ENCODE results near the gene HSD17B10.
"Not testable (repeated sequence)": the region's sequence is repeated elsewhere in the genome, so short reads cannot be mapped to it uniquely, and the experiment has no call there.

The HSD17B10 gene

DNA sequence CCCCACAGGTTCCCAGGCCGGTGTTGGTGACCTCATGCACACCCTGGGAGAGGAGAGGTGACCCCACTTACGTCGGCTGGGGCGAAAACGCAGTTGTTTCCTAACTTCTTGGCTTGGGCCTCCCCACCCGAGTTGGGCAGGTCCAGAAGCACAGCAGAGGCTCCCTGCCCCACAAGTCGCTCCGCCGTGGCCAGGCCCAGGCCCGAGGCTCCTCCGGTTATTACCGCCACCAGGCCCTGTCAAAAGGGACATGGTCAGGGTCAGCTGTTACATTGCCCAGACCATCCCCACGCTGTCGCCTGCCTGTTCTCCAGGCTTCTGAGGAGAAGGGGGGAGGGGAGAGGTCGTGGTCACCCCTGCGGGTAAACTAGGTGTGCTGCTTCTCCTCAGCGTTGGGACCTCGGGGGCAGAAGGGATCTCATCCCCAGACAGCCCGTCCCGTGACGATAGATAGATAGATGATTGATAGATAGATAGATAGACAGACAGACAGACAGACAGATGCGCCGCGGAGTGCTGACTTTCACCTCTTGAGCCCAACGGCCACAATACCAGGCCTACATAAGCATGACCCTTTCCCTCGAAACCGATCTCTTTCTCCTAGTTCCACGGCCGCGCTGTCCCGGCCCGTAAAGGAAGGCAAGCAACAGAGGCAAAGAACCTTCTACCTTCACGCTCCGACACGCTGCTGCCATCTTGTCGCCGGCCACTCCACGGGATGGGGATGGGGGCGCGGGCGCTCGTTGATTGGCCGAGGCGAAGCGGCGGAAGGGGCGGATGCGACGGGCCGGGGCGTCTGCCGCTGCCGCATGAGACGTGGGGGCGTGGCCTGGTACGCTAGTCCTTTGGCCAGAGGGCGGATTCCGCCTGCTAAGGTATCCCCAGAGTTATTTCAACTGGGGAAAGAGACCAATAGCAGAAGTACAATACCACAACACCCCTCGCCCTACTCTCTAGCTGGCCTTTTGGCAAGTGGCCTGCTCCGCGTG lies at the start of gene HSD17B10:
TSS of gene HSD17B10 (minus strand) at position 720 of the 989 bp plus-strand sequence. CDS start at position 695, 25 bp downstream.
- FAIRE-seq = no peak

DNA sequence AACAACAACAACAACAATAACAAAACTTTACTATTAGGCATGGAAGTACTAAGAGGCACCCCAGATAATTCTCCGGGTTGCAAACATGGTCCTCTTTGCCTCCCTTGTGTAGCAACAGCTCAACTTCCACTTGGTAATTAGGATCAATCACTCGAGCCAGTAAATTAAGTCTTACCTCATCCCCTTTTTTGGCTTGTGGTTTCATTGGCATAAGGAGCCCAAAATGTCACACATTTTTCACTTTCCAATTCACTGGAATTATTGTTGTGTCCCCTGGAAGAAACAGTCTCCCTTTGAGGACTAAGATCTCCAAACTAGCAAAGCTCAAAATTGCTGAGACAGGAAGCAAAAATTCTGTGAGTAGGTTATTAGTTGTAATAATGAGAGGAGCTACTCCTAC lies 49.2 kb upstream of the HSD17B10 start:
- no peak for FAIRE-seq

DNA sequence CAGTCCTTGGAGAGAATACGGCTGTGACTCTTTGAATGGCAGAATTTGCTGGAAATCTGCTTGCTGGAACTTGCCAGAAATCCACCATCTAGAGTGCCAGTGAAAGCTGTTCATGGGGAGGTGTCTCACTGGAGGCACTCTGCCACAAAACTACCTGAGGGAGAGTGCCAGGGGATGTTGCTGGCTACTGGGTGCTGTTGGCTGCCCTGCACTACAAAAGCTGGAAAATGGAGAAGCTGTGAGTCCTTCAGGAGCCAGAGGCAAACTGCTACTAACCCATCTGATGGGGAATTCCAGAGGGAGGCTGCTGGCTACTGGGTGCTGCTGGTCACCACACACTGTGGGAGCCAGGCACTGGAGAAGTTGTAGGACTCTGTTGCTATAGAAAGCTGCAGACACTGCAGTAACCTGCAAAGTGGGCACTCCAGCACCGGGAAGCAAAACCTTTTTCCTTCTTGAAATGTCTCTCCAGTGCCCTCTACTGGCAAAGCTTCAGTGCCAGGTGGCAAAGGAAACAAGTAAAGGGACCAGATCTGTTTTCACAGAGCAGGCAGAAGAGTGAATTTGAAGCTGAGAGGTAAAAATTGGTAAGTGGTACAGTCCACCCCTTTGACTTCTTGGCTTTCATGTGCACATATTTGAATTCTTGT lies 47.8 kb upstream of the HSD17B10 start:
- FAIRE-seq = no peak

DNA sequence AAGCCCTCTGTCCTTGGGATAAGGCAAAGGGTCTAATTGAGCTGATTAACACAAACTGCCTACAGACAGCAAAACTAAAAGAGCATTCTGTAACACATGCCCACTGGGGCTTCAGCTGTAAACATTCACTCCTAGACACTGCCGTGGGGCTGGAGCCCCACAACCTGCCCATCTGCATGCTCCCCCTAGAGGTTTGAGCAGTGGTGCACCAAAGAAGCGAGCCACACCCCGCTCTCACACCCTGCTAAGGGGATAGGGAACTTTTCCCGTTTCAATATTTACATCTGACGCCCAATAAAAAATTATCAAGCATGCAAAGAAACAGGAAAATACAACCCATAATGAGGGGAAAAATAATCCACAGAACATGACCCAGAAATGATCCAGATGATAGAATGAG lies 46.9 kb upstream of the HSD17B10 start:
- no peak for FAIRE-seq

DNA sequence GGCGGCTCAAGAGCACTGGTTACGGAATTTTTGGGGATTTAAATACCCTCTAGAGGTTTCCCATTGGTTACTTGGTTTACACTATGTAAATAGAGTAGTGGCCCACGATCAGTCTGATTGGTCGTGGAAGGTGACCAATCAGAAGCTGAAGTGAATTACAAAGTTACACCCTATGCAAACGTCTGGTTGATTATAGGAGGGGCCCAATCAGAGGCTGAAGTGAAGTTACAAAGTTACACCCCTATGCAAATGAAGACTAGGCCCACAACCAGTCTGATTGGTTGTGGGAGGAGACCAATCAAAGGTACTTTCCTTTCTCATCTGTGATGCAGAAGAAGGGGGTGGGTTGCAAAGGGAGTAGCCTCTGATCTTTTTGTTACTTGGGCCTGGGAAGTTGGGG lies 45.1 kb upstream of the HSD17B10 start:
- FAIRE-seq = no peak

DNA sequence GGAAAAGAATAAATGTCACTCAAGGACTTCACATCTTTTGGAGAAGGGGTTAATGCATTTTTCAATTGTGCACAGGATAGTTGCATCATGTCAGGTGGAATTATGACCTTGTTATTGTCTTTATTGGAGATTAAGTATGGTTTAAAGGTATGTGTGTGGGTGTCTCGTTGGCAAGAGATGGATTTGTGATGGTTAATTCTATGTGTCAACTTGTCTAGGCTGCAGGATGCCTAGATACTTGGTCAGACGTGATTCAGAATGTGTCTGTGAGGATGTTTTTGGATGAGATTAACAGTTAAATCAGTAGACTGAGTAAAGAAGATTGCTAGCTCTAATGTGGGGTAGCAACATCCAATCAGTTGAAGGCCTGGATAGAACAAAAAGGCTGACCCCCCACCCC lies 42.2 kb upstream of the HSD17B10 start:
- FAIRE-seq = no peak

DNA sequence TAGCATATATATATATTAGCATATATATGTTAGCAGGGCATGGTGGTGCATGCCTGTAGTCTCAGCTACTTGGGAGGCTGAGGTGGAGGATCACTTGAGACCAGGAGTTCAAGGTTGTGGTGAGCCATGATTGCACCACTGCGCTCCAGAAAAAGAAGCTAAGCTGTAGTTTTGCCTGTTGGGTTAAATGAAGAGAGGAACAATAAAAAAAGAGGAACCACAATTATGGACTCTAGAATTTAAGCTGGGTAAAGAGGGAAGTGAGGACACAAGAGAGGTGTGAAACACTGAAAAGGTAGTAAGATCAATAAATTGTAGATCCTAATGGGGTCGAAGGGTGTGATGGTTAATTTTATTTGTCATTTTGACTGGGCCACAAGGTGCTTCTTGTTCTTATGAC lies 40.5 kb upstream of the HSD17B10 start:
- FAIRE-seq = no peak

DNA sequence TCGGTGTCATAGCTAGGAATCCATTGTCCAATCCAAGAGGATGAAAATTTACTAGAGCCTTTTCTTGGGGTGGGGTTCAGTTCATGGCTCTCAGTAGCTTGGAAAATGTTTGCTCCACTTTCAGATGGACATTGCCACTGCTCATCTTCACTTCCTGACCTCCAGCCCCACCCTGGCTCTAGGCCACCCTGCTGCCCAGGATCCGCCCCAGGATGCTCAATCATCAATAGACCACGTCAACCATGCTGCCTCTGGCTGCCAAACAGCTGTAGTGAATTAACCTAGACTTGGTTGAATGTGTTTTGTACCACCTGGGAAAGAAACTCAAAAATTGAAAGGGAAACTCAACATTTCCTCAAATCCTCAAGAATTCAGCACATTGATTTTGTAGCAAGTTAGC lies 37.2 kb upstream of the HSD17B10 start:
- FAIRE-seq = no peak

DNA sequence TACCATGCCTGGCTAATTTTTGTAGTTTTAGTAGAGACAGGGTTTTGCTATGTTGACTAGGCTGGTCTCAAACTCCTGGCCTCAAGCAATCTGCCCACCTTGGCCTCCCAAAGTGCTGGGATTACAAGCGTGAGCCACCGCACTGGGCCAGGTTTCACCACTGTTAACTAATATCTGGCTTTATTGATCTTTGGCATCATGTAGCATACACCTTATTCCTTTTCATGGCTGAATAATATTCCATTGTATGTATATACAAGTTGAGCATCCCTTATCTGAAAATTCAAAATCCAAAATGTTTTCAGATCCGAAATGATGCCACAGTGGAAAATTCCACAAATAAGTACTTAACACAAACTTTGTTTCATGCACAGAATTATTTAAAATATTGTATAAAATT lies 34.5 kb upstream of the HSD17B10 start:
- FAIRE-seq = not testable (repeated sequence)

DNA sequence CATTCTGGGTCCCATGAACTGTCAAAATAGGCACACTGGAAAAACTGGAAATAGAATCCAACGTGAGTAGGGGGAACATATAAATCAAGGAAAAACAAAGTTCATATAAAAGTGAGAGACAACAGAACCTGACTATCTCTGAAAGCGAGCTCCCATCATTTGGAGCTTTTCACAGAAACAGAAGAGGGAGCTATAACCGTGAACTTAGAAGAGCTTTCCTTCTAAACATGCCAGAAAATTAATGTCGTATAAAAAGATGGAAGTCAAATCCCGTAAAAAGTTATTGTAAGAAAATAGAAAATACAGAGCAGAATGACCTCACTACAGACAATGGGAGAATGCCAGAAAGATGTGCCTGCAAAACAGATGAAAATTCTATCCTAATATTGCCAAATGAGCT lies 23.9 kb upstream of the HSD17B10 start:
- FAIRE-seq = no peak

DNA sequence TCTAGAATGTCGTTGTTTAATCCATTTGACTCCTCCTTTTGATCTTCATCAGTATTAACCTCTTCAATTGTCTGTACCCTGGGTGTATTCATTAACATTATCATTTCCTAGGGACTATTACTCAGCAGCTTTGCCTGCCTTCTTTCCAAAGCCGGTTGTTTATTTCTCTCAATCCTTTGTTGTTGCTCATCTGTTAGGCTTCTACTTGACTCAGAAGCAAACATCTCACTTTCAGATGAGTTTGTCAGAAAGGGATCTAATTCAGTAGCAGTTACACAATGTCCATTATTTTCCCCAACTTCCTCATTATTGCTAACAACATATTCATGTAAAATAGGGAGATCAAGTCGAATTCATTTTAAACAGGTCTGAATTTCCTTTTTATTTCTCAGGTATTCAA lies 22.1 kb upstream of the HSD17B10 start:
- FAIRE-seq = no peak

DNA sequence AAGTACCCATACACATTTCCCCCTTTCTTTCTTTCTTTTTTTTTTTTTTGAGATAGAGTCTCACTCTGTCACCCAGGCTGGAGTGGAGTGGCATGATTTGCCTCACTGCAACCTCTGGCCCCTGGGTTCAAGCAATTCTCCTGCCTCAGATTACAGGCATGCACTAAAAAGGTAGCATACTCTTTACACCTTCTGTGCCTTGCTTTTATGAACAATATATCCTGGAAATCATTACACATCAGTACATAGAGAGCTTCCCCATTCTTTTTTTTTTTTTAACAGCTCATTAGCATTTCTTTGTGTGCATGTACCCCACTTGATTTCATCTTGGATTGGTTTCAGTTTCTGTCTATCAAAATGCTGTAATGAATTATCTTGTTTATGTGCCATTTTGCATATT lies 18.6 kb upstream of the HSD17B10 start:
- FAIRE-seq = no peak

DNA sequence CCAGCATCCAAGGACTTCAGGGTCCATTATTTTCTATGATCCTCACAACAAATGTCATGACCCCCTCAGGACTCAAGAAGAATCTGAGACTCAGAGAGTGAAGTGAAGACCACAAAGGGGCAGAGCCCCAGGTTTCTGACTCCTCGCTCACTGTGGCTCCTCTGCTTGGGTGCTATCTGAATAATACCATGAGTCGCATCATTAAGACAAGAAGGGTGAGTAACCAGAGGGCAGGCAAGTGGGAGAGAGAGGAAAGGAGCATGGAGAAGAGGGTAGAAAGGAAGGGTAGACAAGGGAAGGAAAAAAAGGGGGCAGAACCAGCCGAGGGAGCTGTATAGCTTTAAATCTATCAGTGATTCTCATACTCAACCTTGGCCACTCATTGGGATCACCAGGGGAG lies 15.5 kb upstream of the HSD17B10 start:
- no peak for FAIRE-seq

DNA sequence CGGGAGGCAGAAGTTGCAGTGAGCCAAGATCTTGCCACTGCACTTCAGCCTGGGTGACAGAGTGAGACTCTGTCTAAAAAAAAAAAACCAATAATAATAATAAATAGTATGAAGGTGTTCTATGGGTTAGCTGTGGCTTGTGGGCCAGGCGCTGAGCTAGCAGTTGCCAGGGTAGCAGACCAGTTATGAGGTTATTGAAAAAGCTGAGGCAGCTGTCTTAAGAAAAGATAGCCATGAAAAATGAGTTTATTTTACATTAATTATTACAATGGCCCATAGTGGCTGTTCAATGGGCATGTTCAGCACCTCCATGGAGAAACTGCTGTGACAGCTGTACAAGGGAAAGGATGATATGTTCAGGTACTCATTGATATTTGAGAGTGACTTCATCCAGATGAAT lies 13.3 kb upstream of the HSD17B10 start:
- no peak for FAIRE-seq

DNA sequence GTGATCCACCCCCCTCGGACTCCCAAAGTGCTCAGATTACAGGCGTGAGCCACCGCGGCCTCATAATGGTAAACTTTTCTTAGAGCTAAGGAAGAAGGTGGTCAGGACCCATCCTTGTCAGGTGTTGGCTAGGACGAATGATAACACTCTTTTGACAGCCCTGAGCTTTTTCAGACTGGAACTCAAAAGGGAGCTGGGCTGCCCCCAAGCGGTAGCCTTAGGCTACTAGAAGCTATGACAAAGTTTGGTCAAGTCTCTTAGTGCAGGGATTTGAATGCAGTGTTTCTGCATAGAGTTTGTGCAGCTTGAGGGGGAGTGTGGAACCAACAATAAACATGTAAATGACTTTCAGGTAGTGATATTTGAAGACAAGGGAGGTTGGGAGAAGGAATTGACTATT lies 11.8 kb upstream of the HSD17B10 start:
- FAIRE-seq = no peak

DNA sequence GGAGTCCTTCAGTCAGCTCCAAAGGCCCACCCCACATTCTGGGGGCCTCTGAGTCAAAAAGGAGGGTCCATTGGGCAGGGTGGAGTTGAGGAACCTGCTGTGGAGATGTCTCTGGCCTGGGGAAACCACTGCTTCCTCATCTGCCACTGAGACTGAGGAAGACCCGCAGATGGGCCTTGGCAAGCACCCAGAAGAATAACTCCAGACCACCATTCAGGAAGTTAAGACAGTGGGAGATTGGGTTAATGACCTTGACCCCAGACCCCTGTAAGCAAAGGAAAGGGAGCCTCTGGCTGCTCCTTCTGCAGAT lies 8.1 kb upstream of the HSD17B10 start:
- no peak for FAIRE-seq

DNA sequence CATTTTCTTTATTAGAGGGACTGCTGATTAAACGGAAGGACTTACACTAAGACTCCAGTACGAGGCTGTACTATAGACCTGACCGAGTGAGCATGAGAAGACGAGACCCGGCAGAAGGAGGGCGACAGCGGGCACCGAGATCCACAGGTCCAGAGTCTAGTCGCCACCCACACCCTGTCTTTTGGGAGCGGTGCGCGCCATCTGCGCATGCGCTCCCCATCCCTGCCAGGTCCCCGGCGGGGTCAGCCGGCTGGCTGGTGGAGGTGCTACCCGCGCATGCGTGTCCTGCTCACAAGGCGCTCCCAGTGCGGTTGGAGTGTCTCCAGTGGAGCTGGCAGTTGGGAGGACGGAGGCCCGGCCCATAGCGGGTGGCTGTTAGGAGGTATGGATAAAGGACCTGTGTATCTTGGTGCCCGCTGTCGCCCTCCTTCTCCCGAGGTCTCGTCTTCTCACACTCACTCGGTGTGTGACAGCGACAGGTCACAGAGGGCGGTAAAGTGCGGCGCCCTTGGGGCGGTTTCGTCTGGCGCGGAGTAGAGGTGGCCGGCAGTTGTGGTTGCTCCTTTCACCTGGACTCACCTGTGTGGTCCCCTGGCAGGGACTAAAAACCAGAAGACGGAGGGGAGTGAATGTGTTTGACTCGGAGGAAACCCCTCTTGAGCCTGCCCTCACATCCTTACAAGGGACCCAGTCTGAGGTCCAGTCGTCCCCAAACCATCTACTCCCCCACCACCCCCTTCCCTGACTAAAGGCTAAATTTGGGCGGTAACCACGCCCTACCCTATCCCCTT lies 7.6 kb upstream of the HSD17B10 start:
- FAIRE-seq = no peak

DNA sequence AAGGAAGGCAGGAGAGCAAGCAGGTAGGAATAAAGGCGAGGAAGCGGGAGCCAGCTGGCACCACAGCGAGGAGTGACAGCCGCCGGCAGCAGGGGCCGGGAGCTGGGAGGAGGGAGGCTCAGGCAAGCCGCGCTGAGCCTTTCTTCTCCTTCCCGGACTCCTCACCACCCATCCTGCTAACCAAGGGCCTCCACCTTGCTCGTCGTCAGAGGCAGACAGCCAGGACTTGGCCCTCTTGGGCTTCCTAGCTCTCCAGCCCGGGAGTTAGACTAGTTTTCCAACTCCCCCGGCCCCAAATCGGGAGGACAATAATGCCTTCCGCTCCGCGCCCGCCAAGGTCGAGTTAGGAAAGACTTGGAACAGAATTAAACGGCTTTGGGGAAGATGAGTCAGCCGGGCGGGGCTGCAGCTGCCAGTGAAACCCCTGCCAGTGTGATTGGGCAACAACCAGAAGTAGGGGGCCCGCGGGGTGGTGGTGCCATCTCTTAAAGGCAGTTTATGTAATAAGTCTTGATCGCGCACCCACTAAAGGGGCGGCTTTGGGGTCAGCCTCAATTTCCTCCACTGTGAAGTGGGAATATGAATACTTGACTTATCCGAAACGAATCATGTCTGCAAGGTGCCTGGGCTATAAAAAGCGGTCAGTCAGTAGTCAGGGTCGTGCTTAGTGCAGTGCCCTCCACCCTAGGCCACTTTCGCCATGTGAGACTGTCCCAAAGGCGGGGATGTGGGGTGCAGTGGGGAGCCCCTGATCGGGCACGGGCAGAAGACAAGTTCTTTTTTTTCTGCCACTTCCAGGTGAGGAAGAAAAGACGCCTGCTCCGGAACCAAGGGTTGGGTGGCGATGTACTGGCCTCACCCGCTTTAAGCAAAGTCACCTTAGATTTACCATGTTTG lies 6.7 kb upstream of the HSD17B10 start:
- FAIRE-seq = no peak

DNA sequence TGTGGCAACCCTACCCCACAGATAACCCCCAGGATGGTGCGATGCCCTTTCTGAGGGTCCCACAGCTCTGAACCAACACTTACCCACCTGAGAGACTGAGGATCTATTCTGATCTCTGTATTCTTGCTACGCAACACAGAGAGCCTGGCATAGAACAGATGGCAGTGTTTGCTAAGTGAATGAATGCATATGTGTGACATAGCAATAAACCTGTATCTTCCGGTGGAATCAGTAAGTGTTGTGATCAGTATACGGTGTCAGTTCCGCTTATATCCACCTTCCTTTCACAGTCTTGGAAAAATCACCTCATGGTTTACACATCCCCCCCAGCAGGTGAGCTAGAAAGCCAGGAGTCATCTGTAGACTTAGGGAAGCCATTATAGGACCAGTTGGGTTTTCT lies 5.9 kb upstream of the HSD17B10 start:
- FAIRE-seq = no peak

DNA sequence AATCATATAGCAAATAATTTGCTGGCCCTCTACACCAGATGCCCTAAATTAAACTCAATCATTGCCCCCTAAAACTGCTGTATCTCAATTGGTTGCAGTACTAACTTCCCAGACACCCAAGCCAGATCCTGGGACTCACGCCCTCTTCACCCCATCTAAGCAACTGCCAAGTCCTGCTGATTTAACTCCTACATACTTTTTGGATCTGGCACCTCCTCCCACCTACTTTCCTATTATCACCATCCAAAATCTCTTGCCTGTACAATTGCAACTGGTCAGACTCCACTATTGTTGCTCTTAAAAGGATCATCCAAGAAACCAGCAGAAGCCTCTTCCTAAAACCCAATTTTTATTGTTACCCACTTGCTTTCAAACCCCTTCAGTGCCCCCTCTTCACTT lies 4.7 kb upstream of the HSD17B10 start:
- FAIRE-seq = no peak

DNA sequence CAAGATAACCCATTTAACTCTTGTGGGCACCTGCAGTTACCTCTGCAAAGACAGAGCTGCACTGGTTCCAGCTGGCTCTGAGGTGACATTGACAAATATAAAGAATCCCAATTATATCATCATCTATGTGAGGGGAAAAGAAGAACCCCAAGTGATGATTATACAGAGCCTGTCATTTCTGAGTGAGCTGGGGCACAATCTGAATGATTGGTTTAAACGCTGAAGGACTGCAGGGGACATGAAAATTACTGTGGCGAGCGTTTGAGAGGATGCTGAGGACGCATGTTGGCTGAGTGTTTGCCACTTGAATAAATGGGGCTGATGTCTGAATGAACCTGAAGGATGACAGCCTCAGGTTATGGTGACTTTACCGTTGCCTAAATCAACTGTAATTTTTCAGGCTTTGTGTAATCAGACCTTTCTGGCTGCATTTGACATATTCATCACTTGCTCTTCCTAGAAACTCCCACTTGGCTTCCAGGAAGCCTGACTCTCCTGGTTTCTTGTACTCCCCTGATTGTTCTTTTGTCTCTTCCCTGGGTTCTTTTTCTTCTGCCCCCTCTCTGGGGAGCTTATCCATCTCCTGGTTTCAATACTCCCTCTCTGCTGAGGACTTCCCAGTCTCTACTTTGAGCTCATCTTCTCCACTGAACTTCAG lies 4.1 kb upstream of the HSD17B10 start:
- FAIRE-seq = no peak

DNA sequence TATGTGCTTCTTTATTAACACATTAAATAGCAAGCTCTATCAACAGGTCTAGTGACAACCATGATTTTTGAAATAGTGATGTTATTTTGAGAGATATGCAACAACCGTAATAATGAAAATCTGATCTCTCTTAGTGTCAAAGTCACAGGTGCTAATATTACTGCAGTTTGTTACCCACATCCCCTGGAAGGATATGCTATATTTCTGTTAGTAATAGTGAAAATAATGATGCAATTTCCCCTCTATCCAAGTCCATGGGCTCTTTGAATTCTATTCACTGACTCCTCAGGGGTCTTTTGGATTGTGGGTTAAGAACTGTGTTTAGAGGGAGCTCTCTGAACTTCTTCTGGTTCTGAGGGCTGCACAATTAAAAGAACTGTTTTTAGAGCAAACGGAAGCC lies 3.0 kb upstream of the HSD17B10 start:
- no peak for FAIRE-seq

All from TTC549 (cell line).